Fibroblast of pulmonary artery (primary cell): ENCODE measurements around the gene HMG20B.
A peak's percentile ranks its signal among the peaks of the same experiment; 100 is the strongest.

Experiments
- DNase-seq: peaks from one replicate; pipeline ENCODE4 v3.0.0-alpha.2; 2010; ENCODE audit warnings: low read depth
- H3K4me3 ChIP-seq: replicated peaks from 2 replicates; pipeline ENCODE4 v1.5.1; 2011; ENCODE audit warnings: low read depth, mild to moderate bottlenecking, control low read depth, low read length, moderate library complexity
- CTCF ChIP-seq: IDR thresholded peaks from 2 replicates; pipeline ENCODE4 v1.5.1; 2011; ENCODE audit warnings: mild to moderate bottlenecking, control low read depth, low read length, inconsistent platforms; ENCODE audit errors: missing control alignments

The HMG20B gene

GRCh38 chr19:3572132-3572854 is 451 bp upstream of the HMG20B start:
- H3K4me3 ChIP-seq = peak overlapping the region; percentile 63
- no peak for TF ChIP-seq CTCF
- DNase-seq = peak; percentile 100

GRCh38 chr19:3573162-3573857 is 566 bp downstream of the HMG20B start:
- H3K4me3 ChIP-seq = peak overlapping the region; percentile 88
- no peak for DNase-seq
- no peak for TF ChIP-seq CTCF

GRCh38 chr19:3573858-3574637 is 1.3 kb downstream of the HMG20B start:
- peak overlapping the region; percentile 88 for H3K4me3 ChIP-seq
- peak; percentile 97 for DNase-seq
- TF ChIP-seq CTCF = no peak

GRCh38 chr19:3575260-3575741 is 2.6 kb downstream of the HMG20B start:
- H3K4me3 ChIP-seq = no peak overlapping the region
- TF ChIP-seq CTCF = peak; percentile 20
- peak; percentile 39 for DNase-seq

GRCh38 chr19:3575949-3576673 is 3.4 kb downstream of the HMG20B start:
- no peak for DNase-seq
- no peak overlapping the region for H3K4me3 ChIP-seq
- no peak for TF ChIP-seq CTCF

GRCh38 chr19:3576696-3577443 is 4.1 kb downstream of the HMG20B start:
- DNase-seq = peak; percentile 73
- no peak for TF ChIP-seq CTCF
- H3K4me3 ChIP-seq = no peak overlapping the region
